ENCODE results near the gene ANGEL1. TPM values are rescaled to one million over a fixed set of nuclear protein-coding genes. Genes with fewer than 3 reads are reported as not detected.
A peak's percentile ranks its signal among the peaks of the same experiment; 100 is the strongest.

ANGEL1 gene
- total RNA-seq, 4 donors from 2014 or later = 7.9 to 15.8 (median 11.3) TPM

DNA sequence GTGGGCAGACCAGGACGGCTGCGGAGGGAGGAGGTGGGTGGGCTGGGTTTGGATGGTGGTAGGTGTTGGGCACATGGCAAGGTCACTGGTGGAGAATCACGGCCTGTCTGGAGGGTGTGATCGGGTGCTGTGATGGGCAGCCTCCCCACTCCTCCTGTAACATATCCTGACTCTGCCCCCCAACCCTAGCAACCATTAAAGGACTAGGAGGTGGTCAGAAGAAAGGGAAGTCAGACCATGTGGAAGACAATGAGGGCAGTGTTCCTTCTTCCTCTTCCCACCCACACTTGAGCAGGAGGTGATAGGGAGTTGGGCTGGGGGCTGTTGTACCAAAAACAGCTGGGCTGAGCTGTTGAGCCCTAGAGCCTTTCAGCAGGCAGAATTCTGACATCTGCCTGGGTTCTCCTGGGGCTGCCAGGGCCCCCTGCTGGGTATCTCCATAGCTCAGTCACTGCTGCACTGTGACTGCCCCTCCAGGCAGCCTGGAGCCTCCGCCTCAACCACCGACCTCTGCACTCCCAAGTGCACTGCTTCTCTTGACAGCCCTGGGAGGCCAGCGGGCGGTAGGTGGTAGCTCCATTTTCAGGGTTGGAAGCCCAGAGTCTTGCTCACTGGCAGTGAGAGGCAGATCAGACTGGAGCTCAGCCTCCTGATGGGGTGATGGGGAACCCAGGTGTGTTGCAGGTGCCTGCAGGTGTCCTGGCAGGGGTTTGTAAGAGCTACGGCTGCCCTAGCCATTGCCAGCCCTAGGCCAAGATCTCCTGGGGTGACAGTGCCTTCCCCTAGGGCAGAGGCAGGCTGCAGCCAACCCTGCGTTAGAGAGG lies 36.0 kb downstream of the ANGEL1 start:
- no peak for TF ChIP-seq POLR2AphosphoS5 (IDR thresholded peaks at IDR 0.05)
- TF ChIP-seq, protein P1, sequence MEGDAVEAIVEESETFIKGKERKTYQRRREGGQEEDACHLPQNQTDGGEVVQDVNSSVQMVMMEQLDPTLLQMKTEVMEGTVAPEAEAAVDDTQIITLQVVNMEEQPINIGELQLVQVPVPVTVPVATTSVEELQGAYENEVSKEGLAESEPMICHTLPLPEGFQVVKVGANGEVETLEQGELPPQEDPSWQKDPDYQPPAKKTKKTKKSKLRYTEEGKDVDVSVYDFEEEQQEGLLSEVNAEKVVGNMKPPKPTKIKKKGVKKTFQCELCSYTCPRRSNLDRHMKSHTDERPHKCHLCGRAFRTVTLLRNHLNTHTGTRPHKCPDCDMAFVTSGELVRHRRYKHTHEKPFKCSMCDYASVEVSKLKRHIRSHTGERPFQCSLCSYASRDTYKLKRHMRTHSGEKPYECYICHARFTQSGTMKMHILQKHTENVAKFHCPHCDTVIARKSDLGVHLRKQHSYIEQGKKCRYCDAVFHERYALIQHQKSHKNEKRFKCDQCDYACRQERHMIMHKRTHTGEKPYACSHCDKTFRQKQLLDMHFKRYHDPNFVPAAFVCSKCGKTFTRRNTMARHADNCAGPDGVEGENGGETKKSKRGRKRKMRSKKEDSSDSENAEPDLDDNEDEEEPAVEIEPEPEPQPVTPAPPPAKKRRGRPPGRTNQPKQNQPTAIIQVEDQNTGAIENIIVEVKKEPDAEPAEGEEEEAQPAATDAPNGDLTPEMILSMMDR (IDR thresholded peaks at IDR 0.05) = no peak
- no peak for TF ChIP-seq EP300 (IDR thresholded peaks at IDR 0.05)
- TF ChIP-seq POLR2A (IDR thresholded peaks at IDR 0.05; ENCODE audit: low read depth) = no peak
- intact Hi-C loops (cut with DNase I) = no loop called here
- peaks cover 29 to 44% (median 36%) of the 10 kb centered on the region in 4 donors for H3K4me1 ChIP-seq

DNA sequence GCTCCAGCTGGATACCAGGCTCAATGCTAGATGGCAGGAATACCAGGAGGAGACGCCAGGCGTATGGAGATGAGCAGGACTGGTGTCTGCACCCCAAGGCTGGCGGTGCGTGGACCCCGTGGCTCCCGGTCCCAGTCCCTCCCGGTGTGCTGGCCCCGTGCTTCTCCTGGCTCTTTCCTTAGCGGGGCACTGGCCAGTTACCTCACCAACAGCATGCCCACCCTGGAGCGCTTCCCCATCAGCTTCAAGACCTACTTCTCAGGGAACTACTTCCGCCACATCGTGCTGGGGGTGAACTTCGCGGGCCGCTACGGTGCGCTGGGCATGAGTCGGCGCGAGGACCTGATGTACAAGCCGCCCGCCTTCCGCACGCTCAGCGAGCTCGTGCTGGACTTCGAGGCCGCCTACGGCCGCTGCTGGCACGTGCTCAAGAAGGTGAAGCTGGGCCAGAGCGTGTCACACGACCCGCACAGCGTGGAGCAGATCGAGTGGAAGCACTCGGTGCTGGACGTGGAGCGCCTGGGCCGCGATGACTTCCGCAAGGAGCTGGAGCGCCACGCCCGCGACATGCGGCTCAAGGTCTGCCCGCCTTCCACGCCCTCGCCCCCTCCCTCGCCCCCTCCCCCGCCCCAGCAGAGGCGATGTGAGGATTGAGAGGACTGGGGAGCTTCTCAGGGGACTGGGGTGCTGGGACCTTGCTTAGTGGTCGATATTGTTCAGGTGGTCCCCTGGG lies 36.8 kb downstream of the ANGEL1 start:
- H3K4me1 ChIP-seq = peaks cover 22 to 40% (median 30%) of the 10 kb centered on the region in 4 donors
- TF ChIP-seq EP300 (IDR thresholded peaks at IDR 0.05) (no peak), POLR2AphosphoS5 (IDR thresholded peaks at IDR 0.05) (no peak), POLR2A (IDR thresholded peaks at IDR 0.05; ENCODE audit: low read depth) (no peak)
- TF ChIP-seq, protein P1 (IDR thresholded peaks at IDR 0.05) = no peak
- H3K4me3 ChIP-seq = no peak overlapping the region
- H3K36me3 ChIP-seq = peaks cover 0 to 43% (median 40%) of the 10 kb centered on the region in 4 donors
- WGBS = 90% methylated on average over 26 of the region's 54 CpGs
- intact Hi-C loops (cut with DNase I) = no loop called here
- H3K27me3 ChIP-seq = no peaks in the 10 kb centered on the region
- H3K9me3 ChIP-seq = no peaks in the 10 kb centered on the region
- DNase-seq (ENCODE audit: extremely low spot score) = no peak
- H3K27ac ChIP-seq (replicated peaks in 1 of 4) = no peak overlapping the region

More for the DNA sequence above, 36.0 kb downstream of the ANGEL1 start:
- no peak overlapping the region for H3K4me3 ChIP-seq
- no peak overlapping the region for H3K27ac ChIP-seq (replicated peaks in 1 of 4)
- DNase-seq (ENCODE audit: extremely low spot score) = no peak
- WGBS = 95% methylated on average over 10 of the region's 10 CpGs
- peaks cover 0 to 47% (median 43%) of the 10 kb centered on the region in 4 donors for H3K36me3 ChIP-seq
- H3K9me3 ChIP-seq = no peaks in the 10 kb centered on the region
- no peaks in the 10 kb centered on the region for H3K27me3 ChIP-seq

DNA sequence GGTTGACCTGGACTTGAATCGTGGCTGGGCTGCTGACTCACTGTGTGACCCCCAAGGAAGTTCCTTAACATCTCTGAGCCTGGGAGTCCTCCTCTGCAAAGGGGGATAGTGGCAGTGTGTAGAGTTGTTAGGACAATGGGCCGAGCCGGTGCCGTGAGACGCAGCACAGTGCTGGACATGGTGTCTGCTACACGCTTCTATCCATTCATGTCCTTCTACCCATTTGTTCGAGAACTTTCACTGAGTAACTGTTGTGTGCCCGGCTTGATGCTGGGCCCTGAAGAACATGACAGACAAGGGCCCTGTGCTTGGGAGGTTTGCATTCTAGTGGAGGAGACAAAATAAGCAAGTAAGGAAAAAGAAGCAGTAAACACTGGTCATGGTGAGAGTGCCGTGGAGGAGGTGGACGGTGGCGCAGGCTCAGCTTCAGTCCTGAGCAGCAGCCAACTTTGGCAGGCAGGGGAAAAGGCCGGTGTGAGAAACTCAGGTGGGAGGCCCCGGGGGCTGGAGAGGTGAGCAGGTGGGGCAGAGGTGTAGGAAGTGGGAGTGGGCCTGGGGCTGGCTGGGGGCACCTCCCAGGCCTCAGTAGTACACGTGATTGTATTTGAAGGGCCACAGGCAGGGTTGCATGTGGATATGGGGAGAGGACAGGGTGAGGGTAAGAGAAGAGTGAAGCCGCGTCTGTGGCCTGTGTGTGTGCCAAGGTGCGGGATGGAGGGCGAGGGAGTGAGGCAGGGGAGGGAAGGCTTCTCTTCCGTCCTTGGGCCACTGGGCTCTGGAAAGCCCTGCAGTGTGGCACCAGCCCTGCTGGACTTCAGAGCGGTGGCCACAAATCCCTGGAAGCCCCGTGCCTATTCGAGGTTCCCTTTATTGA lies 37.6 kb downstream of the ANGEL1 start:
- no peak overlapping the region for H3K4me3 ChIP-seq
- TF ChIP-seq, protein P1 (IDR thresholded peaks at IDR 0.05) = no peak
- no peak for TF ChIP-seq POLR2AphosphoS5 (IDR thresholded peaks at IDR 0.05)
- TF ChIP-seq EP300 (IDR thresholded peaks at IDR 0.05) = no peak
- no peak for TF ChIP-seq POLR2A (IDR thresholded peaks at IDR 0.05; ENCODE audit: low read depth)
- H3K4me1 ChIP-seq = peaks cover 20 to 35% (median 29%) of the 10 kb centered on the region in 4 donors
- no peak overlapping the region for H3K27ac ChIP-seq (replicated peaks in 1 of 4)
- no peaks in the 10 kb centered on the region for H3K9me3 ChIP-seq
- H3K27me3 ChIP-seq = no peaks in the 10 kb centered on the region
- peaks cover 0 to 43% (median 39%) of the 10 kb centered on the region in 4 donors for H3K36me3 ChIP-seq
- 91% methylated on average over 22 of the region's 22 CpGs for WGBS
- no peak for DNase-seq (ENCODE audit: extremely low spot score)
- intact Hi-C loops (cut with DNase I) = no loop called here

DNA sequence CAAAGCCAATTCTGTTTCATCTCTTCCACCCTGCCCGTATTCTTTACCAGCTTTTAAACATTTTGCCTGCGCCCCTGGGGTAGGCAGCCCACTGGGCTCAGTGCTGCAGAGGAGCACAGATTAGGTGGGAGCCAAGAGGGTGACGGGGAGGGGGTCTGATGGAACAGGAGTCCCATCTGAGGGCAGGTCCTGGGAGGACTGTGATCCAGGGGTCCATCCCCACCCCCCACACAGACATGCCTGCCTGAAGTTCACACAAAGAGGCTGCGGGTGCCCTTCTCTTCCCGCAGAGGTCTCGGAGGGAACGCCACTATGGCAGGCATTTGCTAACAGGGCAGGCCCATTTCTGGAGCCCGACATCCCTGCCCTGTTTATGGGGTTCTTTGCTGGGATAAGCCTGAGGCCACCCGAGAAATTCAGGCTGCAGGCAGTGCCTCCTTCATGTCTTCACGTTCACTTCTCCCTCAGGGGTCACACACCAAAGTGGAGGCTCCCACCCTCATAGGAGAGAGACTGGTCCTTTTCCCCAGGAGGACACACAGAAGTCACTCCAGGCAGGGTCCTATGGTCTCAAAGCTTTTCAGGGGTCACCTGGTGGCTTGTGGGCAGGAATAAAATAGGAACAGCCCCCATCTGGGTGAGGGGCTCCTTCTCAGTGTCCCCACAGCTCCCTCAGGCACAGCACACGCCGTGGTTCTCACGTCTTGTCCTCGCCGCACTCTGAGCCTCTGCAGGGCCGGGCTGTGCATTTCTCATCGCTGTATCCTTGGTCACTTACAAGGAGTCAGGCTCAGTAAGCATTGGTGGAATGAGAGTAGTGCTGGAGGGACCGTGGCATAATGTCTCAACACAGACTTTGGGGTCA lies 38.5 kb downstream of the ANGEL1 start:
- intact Hi-C loops (cut with DNase I) = no loop called here
- H3K4me3 ChIP-seq = no peak overlapping the region
- H3K4me1 ChIP-seq = peaks cover 20 to 43% (median 30%) of the 10 kb centered on the region in 4 donors
- no peaks in the 10 kb centered on the region for H3K9me3 ChIP-seq
- H3K27ac ChIP-seq (replicated peaks in 1 of 4) = peak overlapping the region in 3 of 4 donors; percentile 14 to 80 (median 78)
- peaks cover 0 to 39% (median 35%) of the 10 kb centered on the region in 4 donors for H3K36me3 ChIP-seq
- no peak for TF ChIP-seq POLR2A (IDR thresholded peaks at IDR 0.05; ENCODE audit: low read depth)
- TF ChIP-seq POLR2AphosphoS5 (IDR thresholded peaks at IDR 0.05) = no peak
- TF ChIP-seq, protein P1 (IDR thresholded peaks at IDR 0.05) = no peak
- TF ChIP-seq EP300 (IDR thresholded peaks at IDR 0.05) = no peak
- WGBS = 95% methylated on average over 14 of the region's 18 CpGs
- no peak for DNase-seq (ENCODE audit: extremely low spot score)
- H3K27me3 ChIP-seq = no peaks in the 10 kb centered on the region
